GM19035 (cell line): ENCODE measurements around the gene TLN1.

Experiments used
- ATAC-seq: cut with Tn5 transposase; IDR thresholded peaks from one replicate; pipeline ENCODE4 v1.9.1; 2021; ENCODE audit not compliant: unreplicated experiment

The TLN1 gene

GRCh38 chr9:35756275-35757225, 24.6 kb upstream of the TLN1 start:
- ATAC-seq, result peak; percentile 63

GRCh38 chr9:35755071-35755470, 23.1 kb upstream of the TLN1 start:
- no peak for ATAC-seq

- no peak for ATAC-seq
Observed at GRCh38 chr9:35754264-35754663, 22.3 kb upstream of the TLN1 start, which contains the start of gene MSMP. Gene MSMP, minus strand, starts transcription at chr9:35754276. Its CDS starts 147 bp downstream, at chr9:35754129.

GRCh38 chr9:35753466-35753865, 21.5 kb upstream of the TLN1 start:
- ATAC-seq, result no peak

- ATAC-seq, result no peak
Observed at GRCh38 chr9:35750256-35750531, 18.2 kb upstream of the TLN1 start.

GRCh38 chr9:35749515-35750255, 17.7 kb upstream of the TLN1 start:
- ATAC-seq, result peak; percentile 41

- peak; percentile 73 for ATAC-seq
Observed at GRCh38 chr9:35748858-35749514, 17.0 kb upstream of the TLN1 start, which contains the start of the genes GBA2 and RGP1. Gene GBA2, minus strand, starts transcription at chr9:35749228. Its CDS starts 524 bp downstream, at chr9:35748704. Gene RGP1, plus strand, starts transcription at chr9:35749287. Its CDS starts 469 bp downstream, at chr9:35749756.

- no peak for ATAC-seq
Observed at GRCh38 chr9:35748242-35748857, 16.4 kb upstream of the TLN1 start.

- ATAC-seq, result no peak
Observed at GRCh38 chr9:35746583-35746982, 14.6 kb upstream of the TLN1 start.

- ATAC-seq, result no peak
Observed at GRCh38 chr9:35745569-35745968, 13.6 kb upstream of the TLN1 start.

- no peak for ATAC-seq
Observed at GRCh38 chr9:35743880-35744518, 12.0 kb upstream of the TLN1 start.

GRCh38 chr9:35743452-35743851, 11.5 kb upstream of the TLN1 start:
- no peak for ATAC-seq

- ATAC-seq, result no peak
Observed at GRCh38 chr9:35741740-35742139, 9.7 kb upstream of the TLN1 start.

GRCh38 chr9:35740243-35740642, 8.2 kb upstream of the TLN1 start:
- ATAC-seq, result no peak

GRCh38 chr9:35738924-35739323, 6.9 kb upstream of the TLN1 start:
- ATAC-seq, result no peak

- no peak for ATAC-seq
Observed at GRCh38 chr9:35738186-35738585, 6.2 kb upstream of the TLN1 start.

- ATAC-seq, result no peak
Observed at GRCh38 chr9:35737143-35737542, 5.1 kb upstream of the TLN1 start.

- ATAC-seq, result no peak
Observed at GRCh38 chr9:35736201-35736633, 4.2 kb upstream of the TLN1 start.

- no peak for ATAC-seq
Observed at GRCh38 chr9:35734096-35734495, 2.1 kb upstream of the TLN1 start.

- peak; percentile 12 for ATAC-seq
Observed at GRCh38 chr9:35732800-35733541, 976 bp upstream of the TLN1 start.
